Activated CD8-positive, alpha-beta T cell treated with anti-CD3 and anti-CD28 coated beads for 36 hours (primary cell): ENCODE measurements around the gene SAP30BP. TPM values are rescaled to one million over a fixed set of nuclear protein-coding genes. Genes with fewer than 3 reads are reported as not detected.

Source experiments
- ATAC-seq: fragments of 200-7000 bp; cut with Tn5 transposase; one replicate; pipeline ENCODE4 v1.10.0; 2021; ENCODE audit warnings: mild to moderate bottlenecking, moderate library complexity
- CTCF ChIA-PET: fragments of 350-600 bp; sonication (Branson Sonifier 250); formaldehyde crosslinking; loops from one replicate; lab custom pipeline; 2021; ENCODE audit warnings: antibody characterized with exemption; lab: Charles Lee
- POLR2A ChIA-PET: fragments of 350-600 bp; sonication (Branson Sonifier 250); formaldehyde crosslinking; loops from one replicate; lab custom pipeline; 2021; ENCODE audit warnings: antibody characterized with exemption; lab: Charles Lee
- DNase-seq: peaks from one replicate; pipeline ENCODE4 v3.0.0-alpha.2; 2020
- H3K27ac Mint-ChIP-seq: one replicate; pipeline ENCODE4 v1.8.0; 2021; ENCODE audit warnings: mild to moderate bottlenecking, mixed read lengths
- H3K27me3 Mint-ChIP-seq: one replicate; pipeline ENCODE4 v1.8.0; 2021; ENCODE audit warnings: mixed read lengths
- H3K36me3 Mint-ChIP-seq: one replicate; pipeline ENCODE4 v1.8.0; 2021; ENCODE audit warnings: low read depth, mixed read lengths
- H3K4me1 Mint-ChIP-seq: one replicate; pipeline ENCODE4 v1.8.0; 2021; ENCODE audit warnings: low read depth, mixed read lengths
- H3K4me3 Mint-ChIP-seq: one replicate; pipeline ENCODE4 v1.8.0; 2021; ENCODE audit warnings: mild to moderate bottlenecking, moderate library complexity, mixed read lengths
- H3K9me3 Mint-ChIP-seq: one replicate; pipeline ENCODE4 v1.8.0; 2021; ENCODE audit warnings: mixed read lengths
- intact Hi-C: fragments of 100-400 bp; cut with micrococcal nuclease; formaldehyde crosslinking; loops from one replicate; pipeline ENCODE4 v1.10.0; 2022
- total RNA-seq, 2 experiments: library from RNA; stranded (reverse); gene quantifications; one replicate each; pipeline ENCODE4 v1.2.3, GENCODE V29; 2021
- TF ChIP-seq, protein P1 (sequence below): fragments of 200-600 bp; IDR thresholded peaks from one replicate; pipeline ENCODE4 v1.8.0; 2022; ENCODE audit warnings: antibody characterized with exemption, mild to moderate bottlenecking

Gene SAP30BP
- total RNA-seq = 10 to 100 TPM; 73.0 to 75.8 TPM

DNA sequence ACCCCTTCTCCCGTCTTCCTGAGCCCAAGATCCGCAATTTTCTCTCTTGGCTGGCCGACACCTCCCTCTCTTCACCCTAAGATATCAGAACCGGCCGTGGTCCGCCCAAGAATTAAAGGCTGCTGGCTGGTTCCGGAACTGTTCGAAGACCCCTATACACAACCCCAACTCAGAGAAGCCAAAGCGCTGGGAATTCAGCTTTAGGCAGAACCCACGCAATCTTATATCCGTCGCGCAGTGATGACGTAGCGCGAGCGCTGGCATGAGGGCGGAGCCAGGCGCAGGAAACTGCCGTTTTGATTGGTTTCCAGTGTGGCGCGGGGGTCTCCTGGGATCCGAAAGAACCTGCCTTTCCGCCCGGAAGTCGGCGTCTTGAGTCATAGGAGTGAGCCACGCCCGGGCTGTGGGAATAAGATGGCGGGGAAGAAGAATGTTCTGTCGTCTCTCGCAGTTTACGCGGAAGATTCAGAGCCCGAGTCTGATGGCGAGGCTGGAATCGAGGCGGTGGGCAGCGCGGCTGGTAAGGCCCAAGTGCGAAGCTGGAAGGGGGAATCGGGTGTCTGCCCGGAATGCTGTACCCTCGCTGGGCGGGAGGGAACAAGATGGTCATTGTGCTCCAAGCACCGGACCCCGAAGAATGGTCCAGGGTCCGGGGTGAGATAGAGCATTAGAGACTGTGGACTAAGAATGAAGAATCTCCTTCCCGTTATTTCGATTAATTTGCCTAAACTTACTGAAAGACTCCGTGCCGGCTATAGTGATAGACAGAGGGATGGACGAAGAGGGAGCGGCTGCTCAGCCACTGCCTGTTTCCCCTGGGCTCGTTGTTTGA, at the start of gene SAP30BP, which contains the start of gene RECQL5:
Gene SAP30BP, plus strand, starts transcription at position 380 of the 832 bp plus-strand sequence. Its CDS starts 35 bp downstream, at position 415.
Gene RECQL5, minus strand, starts transcription at position 196 of the 832 bp plus-strand sequence. CDS start 597 bp downstream, outside the sequence.
- peaks cover 26% of the 10 kb centered on the region for H3K36me3 Mint-ChIP-seq
- ChIA-PET CTCF (interaction anchor here (0.8 to 4.6 kb wide), 9 partner anchors 8 to 86 kb away, joined by 3 to 23 read pairs (median 8); partner anchors contain the start of gene SMIM5), POLR2A (interaction anchor here (0.5 to 2.9 kb wide), 20 partner anchors 10 to 376 kb away, joined by 3 to 17 read pairs (median 4); partner anchors contain the start of genes SMIM5 and TMEM94)
- H3K27ac Mint-ChIP-seq = peak within 1 kb of the TSS; percentile 63
- intact Hi-C loops = no loop called here
- H3K4me3 Mint-ChIP-seq = no peak within 1 kb of the TSS
- DNase-seq (peak; percentile 99), ATAC-seq (peak; percentile 100)
- H3K27me3 Mint-ChIP-seq = no peaks in the 10 kb centered on the region
- peaks cover 37% of the 10 kb centered on the region for H3K4me1 Mint-ChIP-seq
- TF ChIP-seq, protein P1, sequence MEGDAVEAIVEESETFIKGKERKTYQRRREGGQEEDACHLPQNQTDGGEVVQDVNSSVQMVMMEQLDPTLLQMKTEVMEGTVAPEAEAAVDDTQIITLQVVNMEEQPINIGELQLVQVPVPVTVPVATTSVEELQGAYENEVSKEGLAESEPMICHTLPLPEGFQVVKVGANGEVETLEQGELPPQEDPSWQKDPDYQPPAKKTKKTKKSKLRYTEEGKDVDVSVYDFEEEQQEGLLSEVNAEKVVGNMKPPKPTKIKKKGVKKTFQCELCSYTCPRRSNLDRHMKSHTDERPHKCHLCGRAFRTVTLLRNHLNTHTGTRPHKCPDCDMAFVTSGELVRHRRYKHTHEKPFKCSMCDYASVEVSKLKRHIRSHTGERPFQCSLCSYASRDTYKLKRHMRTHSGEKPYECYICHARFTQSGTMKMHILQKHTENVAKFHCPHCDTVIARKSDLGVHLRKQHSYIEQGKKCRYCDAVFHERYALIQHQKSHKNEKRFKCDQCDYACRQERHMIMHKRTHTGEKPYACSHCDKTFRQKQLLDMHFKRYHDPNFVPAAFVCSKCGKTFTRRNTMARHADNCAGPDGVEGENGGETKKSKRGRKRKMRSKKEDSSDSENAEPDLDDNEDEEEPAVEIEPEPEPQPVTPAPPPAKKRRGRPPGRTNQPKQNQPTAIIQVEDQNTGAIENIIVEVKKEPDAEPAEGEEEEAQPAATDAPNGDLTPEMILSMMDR = no peak
- H3K9me3 Mint-ChIP-seq = no peaks in the 10 kb centered on the region

DNA sequence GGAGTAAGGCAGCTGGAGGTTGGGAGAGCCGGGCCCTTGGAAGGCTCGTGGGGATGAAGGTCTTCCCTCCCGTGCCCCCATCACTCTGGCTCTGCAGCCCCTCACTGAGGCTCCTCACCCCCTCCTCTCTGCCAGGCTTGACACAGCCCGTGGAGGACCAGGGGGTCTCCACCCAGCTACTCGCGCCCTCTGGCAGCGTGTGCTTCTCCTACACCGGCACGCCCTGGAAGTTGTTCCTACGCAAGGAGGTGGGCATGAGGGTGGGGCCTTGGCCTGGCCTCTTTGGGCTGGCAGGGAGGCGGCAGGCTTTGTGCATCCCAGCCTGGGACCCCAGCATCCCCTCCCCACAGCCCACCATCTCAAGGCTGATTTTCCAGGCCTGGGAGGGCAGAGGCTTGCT, 49.5 kb upstream of the SAP30BP start:
- ATAC-seq (no peak), DNase-seq (no peak)
- CTCF ChIA-PET = interaction anchor here (1.0 to 2.4 kb wide), 5 partner anchors 8 to 130 kb away, joined by 3 to 11 read pairs (median 5); partner anchors contain the start of gene SMIM5
- Mint-ChIP-seq H3K9me3 (no peaks in the 10 kb centered on the region), H3K4me3 (no peak overlapping the region), H3K4me1 (no peaks in the 10 kb centered on the region), H3K27ac (no peak overlapping the region), H3K36me3 (no peaks in the 10 kb centered on the region), H3K27me3 (no peaks in the 10 kb centered on the region)
- TF ChIP-seq, protein P1 = no peak
- POLR2A ChIA-PET = no interaction called here
- intact Hi-C loops = no loop called here

DNA sequence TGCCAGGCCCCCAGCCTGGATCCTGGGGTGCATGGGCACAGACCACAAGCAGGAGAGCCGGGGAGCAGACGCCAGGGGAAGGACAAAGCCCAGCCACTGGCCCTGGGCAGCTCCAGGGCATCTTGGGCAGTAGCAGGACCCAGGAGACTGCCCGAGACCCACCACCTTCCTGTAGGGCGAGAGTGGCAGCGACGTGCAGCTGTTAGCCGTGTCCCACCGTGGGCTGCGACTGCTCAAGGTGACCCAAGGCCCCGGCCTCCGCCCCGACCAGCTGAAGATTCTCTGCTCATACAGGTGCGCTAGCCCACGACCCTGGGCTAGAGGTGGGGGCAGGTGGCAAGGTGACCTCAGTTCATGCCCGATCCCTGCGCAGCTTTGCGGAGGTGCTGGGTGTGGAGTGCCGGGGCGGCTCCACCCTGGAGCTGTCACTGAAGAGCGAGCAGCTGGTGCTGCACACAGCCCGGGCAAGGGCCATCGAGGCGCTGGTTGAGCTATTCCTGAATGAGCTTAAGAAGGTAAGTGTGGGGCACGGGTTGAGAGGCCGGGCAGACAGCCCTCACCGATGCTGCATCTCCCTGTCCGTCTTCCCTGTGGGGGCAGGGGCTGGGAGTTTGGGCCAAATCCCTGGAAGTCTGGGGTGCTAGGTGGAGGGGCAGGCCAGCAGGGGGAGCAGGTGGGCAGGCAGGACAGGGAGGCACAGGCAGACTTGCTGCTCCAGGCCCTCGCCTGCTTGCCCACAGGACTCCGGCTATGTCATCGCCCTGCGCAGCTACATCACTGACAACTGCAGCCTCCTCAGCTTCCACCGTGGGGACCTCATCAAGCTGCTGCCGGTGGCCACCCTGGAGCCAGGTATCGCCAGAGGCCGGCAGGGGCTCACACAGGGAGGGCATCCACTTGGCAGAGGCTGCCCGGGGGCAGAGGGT, 47.4 kb upstream of the SAP30BP start:
- ChIA-PET POLR2A (no interaction called here), CTCF (interaction anchor here (0.8 to 3.1 kb wide), 7 partner anchors 10 to 134 kb away, joined by 3 to 21 read pairs (median 4); partner anchors contain the start of gene SMIM5)
- H3K9me3 Mint-ChIP-seq = no peaks in the 10 kb centered on the region
- no peaks in the 10 kb centered on the region for H3K27me3 Mint-ChIP-seq
- H3K4me3 Mint-ChIP-seq = no peak overlapping the region
- no peaks in the 10 kb centered on the region for H3K4me1 Mint-ChIP-seq
- ATAC-seq (no peak), DNase-seq (peak; percentile 25)
- H3K36me3 Mint-ChIP-seq = no peaks in the 10 kb centered on the region
- no peak overlapping the region for H3K27ac Mint-ChIP-seq
- intact Hi-C loops = no loop called here
- TF ChIP-seq, protein P1 = no peak

DNA sequence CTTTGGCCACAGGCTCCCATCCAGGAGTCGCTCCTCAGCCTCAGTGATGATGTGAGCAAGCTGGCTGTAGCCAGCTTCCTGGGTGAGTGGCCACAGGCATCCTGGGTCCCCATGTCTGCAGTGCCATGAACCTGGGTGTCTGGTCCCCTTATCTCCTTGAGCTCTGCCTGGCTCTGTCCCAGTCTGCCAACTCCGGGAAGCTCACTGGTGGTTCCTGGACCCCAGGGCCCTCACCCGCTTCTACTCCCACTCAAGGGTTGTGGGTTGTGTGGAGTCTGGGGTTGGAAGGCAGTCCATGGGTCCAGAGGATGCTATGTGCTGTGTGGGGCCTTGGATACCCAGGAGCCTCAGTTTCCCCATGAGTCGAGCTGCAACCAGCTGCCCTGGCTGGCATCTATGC, 45.6 kb upstream of the SAP30BP start:
- Mint-ChIP-seq H3K27me3 (no peaks in the 10 kb centered on the region), H3K4me1 (no peaks in the 10 kb centered on the region), H3K36me3 (no peaks in the 10 kb centered on the region), H3K27ac (no peak overlapping the region), H3K9me3 (no peaks in the 10 kb centered on the region), H3K4me3 (no peak overlapping the region)
- ChIA-PET POLR2A (no interaction called here), CTCF (interaction anchor here (0.9 to 3.1 kb wide), 5 partner anchors 9 to 132 kb away, joined by 3 to 21 read pairs (median 5); partner anchors contain the start of gene SMIM5)
- ATAC-seq (no peak), DNase-seq (no peak)
- intact Hi-C loops = no loop called here
- TF ChIP-seq, protein P1 = no peak
